ENCODE results near the gene ANKRD10. TPM values are rescaled to one million over a fixed set of nuclear protein-coding genes. Genes with fewer than 3 reads are reported as not detected.

ANKRD10 gene
- total and polyA plus RNA-seq, 2 donors (not counting 3 experiments of a cell fraction or from before 2014, with no cell fraction given): 44.5 to 94.1 TPM

DNA sequence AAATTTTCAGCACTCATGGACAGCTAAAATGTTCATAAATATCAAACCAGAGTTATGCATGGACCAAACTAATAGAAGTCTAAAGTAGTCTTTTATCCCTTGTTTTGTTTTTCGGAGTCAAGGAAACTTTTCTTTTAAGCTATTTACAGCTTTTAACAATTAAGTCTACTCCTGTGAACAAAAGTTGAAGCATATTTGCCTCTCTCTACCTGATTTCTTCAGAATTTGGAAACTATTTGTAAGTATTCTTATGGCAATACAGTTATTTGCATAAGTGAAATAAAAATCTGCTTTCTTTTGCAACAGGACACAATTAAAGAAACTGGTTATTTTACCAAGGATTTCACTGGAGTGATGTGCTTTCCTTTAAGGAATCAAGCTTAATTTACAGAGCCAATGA, 47.1 kb upstream of the ANKRD10 start:
- TF ChIP-seq GATA2 (IDR thresholded peaks at IDR 0.05; ENCODE audit: insufficient read depth, insufficient read length, low read depth, low read length): no peak
- TF ChIP-seq, protein P1, sequence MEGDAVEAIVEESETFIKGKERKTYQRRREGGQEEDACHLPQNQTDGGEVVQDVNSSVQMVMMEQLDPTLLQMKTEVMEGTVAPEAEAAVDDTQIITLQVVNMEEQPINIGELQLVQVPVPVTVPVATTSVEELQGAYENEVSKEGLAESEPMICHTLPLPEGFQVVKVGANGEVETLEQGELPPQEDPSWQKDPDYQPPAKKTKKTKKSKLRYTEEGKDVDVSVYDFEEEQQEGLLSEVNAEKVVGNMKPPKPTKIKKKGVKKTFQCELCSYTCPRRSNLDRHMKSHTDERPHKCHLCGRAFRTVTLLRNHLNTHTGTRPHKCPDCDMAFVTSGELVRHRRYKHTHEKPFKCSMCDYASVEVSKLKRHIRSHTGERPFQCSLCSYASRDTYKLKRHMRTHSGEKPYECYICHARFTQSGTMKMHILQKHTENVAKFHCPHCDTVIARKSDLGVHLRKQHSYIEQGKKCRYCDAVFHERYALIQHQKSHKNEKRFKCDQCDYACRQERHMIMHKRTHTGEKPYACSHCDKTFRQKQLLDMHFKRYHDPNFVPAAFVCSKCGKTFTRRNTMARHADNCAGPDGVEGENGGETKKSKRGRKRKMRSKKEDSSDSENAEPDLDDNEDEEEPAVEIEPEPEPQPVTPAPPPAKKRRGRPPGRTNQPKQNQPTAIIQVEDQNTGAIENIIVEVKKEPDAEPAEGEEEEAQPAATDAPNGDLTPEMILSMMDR (IDR thresholded peaks at IDR 0.05; ENCODE audit: extremely low read depth in 1 of 2, insufficient read depth in 1 of 2, low read depth in 1 of 2, low read length in 2 of 2): no peak
- TF ChIP-seq, protein P2, sequence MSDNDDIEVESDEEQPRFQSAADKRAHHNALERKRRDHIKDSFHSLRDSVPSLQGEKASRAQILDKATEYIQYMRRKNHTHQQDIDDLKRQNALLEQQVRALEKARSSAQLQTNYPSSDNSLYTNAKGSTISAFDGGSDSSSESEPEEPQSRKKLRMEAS (IDR thresholded peaks at IDR 0.05; ENCODE audit: insufficient read depth, insufficient read length): no peak
- DNase-seq (ENCODE audit: low read depth, low spot score) (no peak), FAIRE-seq (no peak)
- Histone ChIP-seq H3K4me2 (ENCODE audit: insufficient read depth, low read length) (no peak overlapping the region), H3K79me2 (ENCODE audit: control insufficient read depth, insufficient read depth, low read length) (no peaks in the 10 kb centered on the region), H3K9ac (replicated peaks; ENCODE audit: extremely low read depth, insufficient read depth, low read length) (no peak overlapping the region), H3K27ac (ENCODE audit: insufficient read depth, low read depth, low read length) (no peak overlapping the region), H3K9me3 (replicated peaks; ENCODE audit: control insufficient read depth, insufficient read depth, low read length) (no peaks in the 10 kb centered on the region), H3K27me3 (ENCODE audit: control insufficient read depth in 2 of 2, insufficient read depth in 2 of 2, low read length in 2 of 2) (no peaks in the 10 kb centered on the region), H2AFZ (ENCODE audit: low read depth, low read length) (no peak overlapping the region), H3K4me3 (replicated peaks in 1 of 3; ENCODE audit: insufficient read depth in 1 of 3, low read depth in 1 of 3, low read length in 3 of 3) (no peak overlapping the region), H3K4me1 (ENCODE audit: control insufficient read depth, extremely low read depth, insufficient read depth, low read length) (no peaks in the 10 kb centered on the region), H3K36me3 (ENCODE audit: control insufficient read depth in 2 of 2, extremely low read depth in 1 of 2, insufficient read depth in 2 of 2, low read length in 2 of 2) (no peaks in the 10 kb centered on the region), H3K9me1 (replicated peaks; ENCODE audit: control insufficient read depth, extremely low read depth, insufficient read depth, low read length) (no peaks in the 10 kb centered on the region), H4K20me1 (replicated peaks; ENCODE audit: control insufficient read depth, extremely low read depth, insufficient read depth, low read length) (no peaks in the 10 kb centered on the region)
- ChIA-PET CTCF (no interaction called here), POLR2A (no interaction called here)
- intact Hi-C loops (cut with micrococcal nuclease) (no loop called here), dilution Hi-C loops (cut with MboI; ENCODE audit: extremely low pct_ligation_motif_present, low sequenced_read_pairs) (no loop called here)
- BruUV-seq (replicated peaks): no TSS peak

DNA sequence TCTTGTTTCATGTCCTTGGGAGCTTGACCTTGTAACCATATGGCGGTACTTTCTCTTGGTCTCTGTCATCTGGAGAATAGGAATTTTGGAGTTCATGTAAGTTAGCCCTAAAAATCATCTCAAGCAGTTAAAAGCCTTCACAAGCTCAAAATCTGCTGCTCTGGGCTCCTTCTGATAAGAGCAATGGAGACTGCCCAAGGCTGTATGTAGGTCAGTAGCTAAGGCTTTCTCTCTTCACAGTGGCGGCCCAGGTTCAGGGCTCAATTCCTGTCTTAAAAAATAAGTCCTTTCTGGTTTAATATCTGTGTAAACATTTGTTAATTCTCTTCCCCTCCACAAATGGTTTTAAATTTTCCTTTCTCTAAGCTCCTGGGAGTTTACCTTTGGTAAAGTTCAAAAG, 45.3 kb upstream of the ANKRD10 start:
- H3K27ac ChIP-seq (ENCODE audit: insufficient read depth, low read depth, low read length): no peak overlapping the region
- no peaks in the 10 kb centered on the region for H3K9me3 ChIP-seq (replicated peaks; ENCODE audit: control insufficient read depth, insufficient read depth, low read length)
- no peak overlapping the region for H3K9ac ChIP-seq (replicated peaks; ENCODE audit: extremely low read depth, insufficient read depth, low read length)
- FAIRE-seq: no peak
- H3K4me3 ChIP-seq (replicated peaks in 1 of 3; ENCODE audit: insufficient read depth in 1 of 3, low read depth in 1 of 3, low read length in 3 of 3): no peak overlapping the region
- H3K4me2 ChIP-seq (ENCODE audit: insufficient read depth, low read length): no peak overlapping the region
- DNase-seq (ENCODE audit: low read depth, low spot score): no peak
- H2AFZ ChIP-seq (ENCODE audit: low read depth, low read length): no peak overlapping the region
- no peaks in the 10 kb centered on the region for H3K36me3 ChIP-seq (ENCODE audit: control insufficient read depth in 2 of 2, extremely low read depth in 1 of 2, insufficient read depth in 2 of 2, low read length in 2 of 2)
- no TSS peak for BruUV-seq (replicated peaks)
- H3K79me2 ChIP-seq (ENCODE audit: control insufficient read depth, insufficient read depth, low read length): no peaks in the 10 kb centered on the region
- dilution Hi-C loops (cut with MboI; ENCODE audit: extremely low pct_ligation_motif_present, low sequenced_read_pairs) (no loop called here), intact Hi-C loops (cut with micrococcal nuclease) (no loop called here)
- no peaks in the 10 kb centered on the region for H4K20me1 ChIP-seq (replicated peaks; ENCODE audit: control insufficient read depth, extremely low read depth, insufficient read depth, low read length)
- no peaks in the 10 kb centered on the region for H3K9me1 ChIP-seq (replicated peaks; ENCODE audit: control insufficient read depth, extremely low read depth, insufficient read depth, low read length)
- TF ChIP-seq, protein P2 (IDR thresholded peaks at IDR 0.05; ENCODE audit: insufficient read depth, insufficient read length): no peak
- TF ChIP-seq MYC (IDR thresholded peaks at IDR 0.05; ENCODE audit: low read depth, low read length) (no peak), FOS (IDR thresholded peaks at IDR 0.05; ENCODE audit: borderline replicate concordance, insufficient read depth, low read length) (no peak), GATA2 (IDR thresholded peaks at IDR 0.05; ENCODE audit: insufficient read depth, insufficient read length, low read depth, low read length) (no peak), POLR2A (IDR thresholded peaks at IDR 0.05; ENCODE audit: low read depth, low read length) (no peak), EZH2 (IDR thresholded peaks at IDR 0.05; ENCODE audit: borderline replicate concordance, low read depth, low read length, severe bottlenecking) (no peak), POLR2AphosphoS5 (IDR thresholded peaks at IDR 0.05; ENCODE audit: insufficient read depth, low read depth, low read length) (no peak)
- H3K4me1 ChIP-seq (ENCODE audit: control insufficient read depth, extremely low read depth, insufficient read depth, low read length): no peaks in the 10 kb centered on the region
- ChIA-PET CTCF (interaction anchor here (1.1 kb wide), 1 partner anchor 46 kb away, joined by 3 read pairs; no protein-coding TSS in a partner anchor), POLR2A (no interaction called here)
- no peaks in the 10 kb centered on the region for H3K27me3 ChIP-seq (ENCODE audit: control insufficient read depth in 2 of 2, insufficient read depth in 2 of 2, low read length in 2 of 2)

Measured in endothelial cell of umbilical vein (primary cell).